HUDEP-2 (cell line): ENCODE results near the gene GJB6.

ENCODE experiments used
- DNase-seq, 76 experiments: peaks; one replicate each; lab custom pipeline; 2025; ENCODE audit not compliant: unreplicated experiment in 76 of 76; lab: John Stamatoyannopoulos, UW

The GJB6 gene

GRCh38 chr13:20190481-20191310 is 41.4 kb downstream of the GJB6 start:
- DNase-seq = no peak

- DNase-seq = no peak
Measured at GRCh38 chr13:20190076-20190475, 42.0 kb downstream of the GJB6 start.

GRCh38 chr13:20188667-20189553 is 43.2 kb downstream of the GJB6 start:
- peak in 46 of 76 experiments; percentile 4 to 54 (median 25) for DNase-seq

GRCh38 chr13:20186771-20187170 is 45.3 kb downstream of the GJB6 start:
- DNase-seq = no peak

GRCh38 chr13:20185366-20186056 is 46.6 kb downstream of the GJB6 start:
- no peak for DNase-seq

- DNase-seq = peak in 40 of 76 experiments; percentile 3 to 69 (median 38)
Measured at GRCh38 chr13:20182231-20182846, 49.8 kb downstream of the GJB6 start.

GRCh38 chr13:20181188-20181587 is 50.9 kb downstream of the GJB6 start:
- no peak for DNase-seq

- no peak for DNase-seq
Measured at GRCh38 chr13:20178156-20178555, 54.0 kb downstream of the GJB6 start.

GRCh38 chr13:20177049-20177831 is 54.9 kb downstream of the GJB6 start:
- DNase-seq = no peak

- DNase-seq = peak in 1 of 76 experiments; percentile 5
Measured at GRCh38 chr13:20175907-20176652, 56.0 kb downstream of the GJB6 start.

GRCh38 chr13:20175406-20175794 is 56.7 kb downstream of the GJB6 start:
- DNase-seq = no peak

- DNase-seq = peak in 70 of 76 experiments; percentile 14 to 87 (median 64)
Measured at GRCh38 chr13:20174656-20175405, 57.3 kb downstream of the GJB6 start.

GRCh38 chr13:20173116-20173746 is 58.9 kb downstream of the GJB6 start:
- no peak for DNase-seq
